Hematopoietic multipotent progenitor cell treated with erythropoietin and hydrocortisone succinate and interleukin-3 and kit ligand, for 6 days (in vitro differentiated cells): ENCODE measurements around the gene FSD1.
"Not testable (repeated sequence)": the region's sequence is repeated elsewhere in the genome, so short reads cannot be mapped to it uniquely, and the experiment has no call there.

Experiments used
- DNase-seq: peaks from one replicate; pipeline ENCODE4 v3.0.0-alpha.2; 2015

FSD1 gene

DNA sequence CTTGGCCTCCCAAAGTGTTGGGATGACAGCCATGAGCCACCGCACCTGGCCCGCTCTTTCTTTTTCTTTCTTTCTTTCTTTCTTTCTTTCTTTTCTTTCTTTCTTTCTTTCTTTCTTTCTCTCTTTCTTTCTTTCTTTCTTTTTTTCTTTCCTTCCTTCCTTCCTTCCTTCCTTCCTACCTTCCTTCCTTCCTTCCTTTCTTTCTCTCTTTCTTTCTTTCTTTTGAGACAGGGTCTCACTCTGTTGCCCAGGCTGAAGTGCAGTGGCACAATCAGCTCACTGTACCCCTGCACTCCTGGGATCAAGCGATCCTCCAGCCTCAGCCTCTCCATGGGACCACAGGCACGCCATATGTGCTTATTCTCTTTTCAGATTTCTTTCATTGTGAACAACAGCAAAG is 18.3 kb upstream of the FSD1 start:
- not testable (repeated sequence) for DNase-seq

DNA sequence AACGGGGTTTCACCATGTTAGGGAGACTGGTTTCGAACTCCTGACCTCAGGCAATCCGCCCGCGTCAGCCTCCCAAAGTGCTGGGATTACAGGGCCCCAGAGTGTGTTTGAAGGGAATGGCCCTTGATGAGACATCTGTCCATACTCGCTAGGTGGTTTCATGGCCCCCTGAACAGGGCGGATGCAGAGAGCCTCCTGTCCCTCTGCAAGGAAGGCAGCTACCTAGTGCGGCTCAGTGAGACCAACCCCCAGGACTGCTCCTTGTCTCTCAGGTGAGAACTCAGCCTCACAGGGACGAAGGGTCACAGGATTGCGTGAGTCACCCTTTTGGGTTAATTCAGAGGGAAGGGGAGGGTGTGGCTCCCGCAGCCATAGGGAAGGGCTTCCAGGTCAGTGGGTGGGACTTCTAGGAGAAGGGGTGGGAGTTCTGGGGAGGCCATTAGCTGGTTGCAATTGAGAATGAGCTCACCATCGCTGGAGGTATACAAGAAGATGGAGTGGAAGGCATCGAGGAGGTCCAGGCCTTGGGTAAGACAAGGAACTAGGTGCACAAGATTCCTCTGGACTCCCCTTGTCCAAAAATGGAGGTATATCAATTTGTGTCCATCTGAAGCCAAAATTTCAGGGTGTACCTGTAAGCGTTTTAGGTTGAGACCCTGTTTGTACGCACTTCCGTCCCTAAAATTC is 16.2 kb upstream of the FSD1 start:
- DNase-seq = no peak

GRCh38 chr19:4291184-4291732 is 13.1 kb upstream of the FSD1 start:
- no peak for DNase-seq

DNA sequence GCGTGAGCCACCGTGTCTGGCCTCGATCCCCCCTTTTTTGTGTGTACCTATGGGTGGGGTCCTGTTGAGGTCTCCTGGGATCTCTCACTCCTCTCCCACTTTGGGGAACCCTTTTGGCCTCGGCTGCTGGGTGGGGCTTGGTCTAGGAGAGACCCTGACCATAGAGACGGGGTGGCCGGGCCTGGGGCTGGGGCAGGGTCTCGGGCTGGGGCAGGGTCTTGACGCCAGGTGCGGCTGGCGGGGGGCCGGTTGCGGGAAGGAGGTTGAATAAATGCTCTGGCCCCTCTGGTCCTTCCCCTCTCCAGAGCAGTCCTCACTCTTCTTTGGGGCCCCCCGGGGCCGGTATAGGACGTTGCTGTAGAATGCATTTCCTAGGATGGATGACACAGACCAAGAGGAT is 11.9 kb upstream of the FSD1 start:
- DNase-seq = no peak

DNA sequence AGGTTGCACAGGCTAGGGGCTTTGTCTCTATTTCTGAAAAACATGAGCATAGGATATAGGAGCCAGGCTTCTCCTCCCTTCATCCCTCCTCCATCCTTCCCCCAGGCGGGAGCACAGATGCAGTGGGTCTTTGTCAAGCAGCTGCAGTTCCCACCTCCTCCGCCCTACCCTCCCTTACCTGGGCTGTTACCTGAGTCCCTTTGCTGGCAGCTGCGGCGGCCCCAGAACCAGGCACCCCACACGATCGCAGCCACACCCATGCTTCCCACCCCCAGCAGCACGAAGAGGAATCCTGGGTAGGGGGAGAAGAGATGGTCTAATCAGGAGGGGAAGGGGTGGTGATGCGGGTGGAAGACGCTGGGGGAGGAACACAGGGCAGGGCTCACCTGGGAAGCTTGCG is 10.0 kb upstream of the FSD1 start:
- no peak for DNase-seq

DNA sequence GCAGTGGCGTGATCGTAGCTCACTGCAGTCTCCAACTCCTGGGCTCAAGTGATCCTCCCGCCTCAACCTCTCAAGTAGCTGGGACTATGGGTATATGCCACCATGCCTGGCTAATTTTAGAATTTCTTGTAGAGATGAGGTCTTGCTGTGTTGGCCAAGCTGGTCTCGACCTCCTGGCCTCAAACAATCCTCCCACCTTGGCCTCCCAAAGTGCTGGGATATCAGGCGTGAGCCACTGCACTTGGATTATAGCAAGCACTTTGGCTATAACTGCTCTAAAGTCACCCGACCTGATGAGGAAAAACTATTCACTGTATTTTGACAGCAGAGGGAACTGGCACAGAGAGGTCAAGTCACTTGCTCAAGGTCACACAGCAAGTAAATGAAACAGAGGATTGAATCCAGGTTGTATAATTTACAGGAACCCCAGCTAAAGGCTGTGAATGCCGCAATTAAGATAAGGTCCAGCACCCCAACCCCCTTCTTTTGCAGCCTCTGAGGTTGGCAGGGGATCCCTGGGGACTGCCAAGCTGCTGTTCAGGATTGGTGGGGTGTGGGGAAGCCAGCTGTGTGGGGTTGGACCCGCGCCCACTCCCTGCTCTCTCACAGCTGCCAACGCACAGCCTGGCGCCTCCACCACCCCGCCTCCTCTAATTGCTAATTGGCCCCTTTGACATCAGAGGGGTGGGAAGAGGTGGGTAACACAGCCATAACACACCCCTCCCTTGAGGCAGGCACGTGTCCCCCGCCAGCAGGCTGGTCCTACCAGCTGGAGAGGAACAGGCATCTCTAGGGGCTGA is 8.2 kb upstream of the FSD1 start:
- peak; percentile 52 for DNase-seq

GRCh38 chr19:4297901-4298809 is 6.2 kb upstream of the FSD1 start:
- DNase-seq = no peak

DNA sequence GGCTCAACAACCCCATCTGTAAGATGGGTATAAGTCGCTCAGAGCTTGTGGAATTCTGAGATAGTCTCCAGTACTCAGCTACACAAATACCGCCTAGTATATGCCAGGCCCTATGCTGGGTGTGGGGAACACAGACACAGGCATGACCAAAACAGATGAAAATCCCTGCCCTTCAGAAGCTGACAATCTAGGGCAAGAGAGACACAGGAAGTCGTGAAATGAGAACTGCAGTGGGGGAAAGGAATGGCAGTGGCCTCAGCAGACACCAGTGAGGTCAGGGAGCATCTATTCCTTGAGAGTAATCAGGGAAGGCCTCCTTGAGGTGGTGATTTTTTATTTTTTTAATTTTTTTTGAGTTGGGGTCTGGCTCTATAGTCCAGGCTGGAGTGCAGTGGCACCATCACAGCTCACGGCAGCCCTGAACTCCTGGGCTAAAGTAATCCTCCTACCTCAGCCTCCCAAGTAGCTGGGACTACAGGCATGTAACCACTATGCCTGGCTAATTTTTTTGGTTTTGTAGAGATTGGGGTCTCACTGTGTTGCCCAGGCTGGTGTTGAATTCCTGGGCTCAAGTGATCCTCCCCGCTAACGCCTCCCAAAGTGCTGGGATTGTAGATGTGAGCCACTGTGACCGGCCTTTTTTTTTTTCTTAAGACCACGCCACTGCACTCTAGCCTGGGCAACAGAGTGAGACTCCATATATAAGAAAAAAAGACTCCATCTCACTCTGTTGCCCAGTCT is 5.4 kb upstream of the FSD1 start:
- DNase-seq = no peak

GRCh38 chr19:4300589-4300988 is 3.8 kb upstream of the FSD1 start:
- no peak for DNase-seq

GRCh38 chr19:4301590-4302242 is 2.7 kb upstream of the FSD1 start:
- DNase-seq = peak; percentile 23

GRCh38 chr19:4302243-4302640 is 2.2 kb upstream of the FSD1 start, which contains the start of gene TMIGD2:
Gene TMIGD2 (minus strand): TSS chr19:4302389. CDS start chr19:4302385, 4 bp downstream.
- DNase-seq = no peak

DNA sequence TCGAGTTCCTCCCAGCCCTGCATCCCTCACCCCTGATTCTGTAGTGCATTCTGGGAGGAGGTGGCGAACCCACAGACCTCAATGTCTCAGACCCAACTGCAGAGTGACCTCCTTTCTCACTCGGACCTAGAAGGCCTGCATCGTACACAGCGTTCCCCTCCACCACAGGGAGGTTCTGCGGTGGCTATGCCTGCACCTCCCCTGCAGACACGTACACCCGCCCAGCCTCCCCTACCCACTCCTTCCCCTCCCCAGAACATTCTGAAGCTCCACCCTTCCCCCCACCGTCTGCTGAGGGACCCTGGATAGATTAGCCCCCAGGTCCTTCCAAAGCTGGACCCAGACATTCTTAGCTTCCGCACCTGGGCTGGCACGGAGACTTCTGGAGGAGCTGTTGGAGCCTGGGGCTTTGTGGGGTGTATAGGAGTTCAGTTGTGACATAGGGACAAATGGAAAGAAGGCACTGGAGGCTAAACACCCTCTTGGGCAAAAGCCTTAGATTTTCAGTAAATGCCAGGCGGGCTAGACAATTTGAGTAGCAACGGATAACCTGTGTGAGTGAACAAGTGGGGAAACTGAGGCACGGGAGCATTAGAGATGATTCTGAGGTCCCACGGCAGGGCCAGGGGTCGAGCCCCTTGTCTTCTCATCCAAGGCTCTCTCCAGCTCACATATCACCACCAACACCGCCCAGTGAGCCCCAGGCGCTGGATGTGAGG is 420 bp upstream of the FSD1 start:
- DNase-seq = no peak

DNA sequence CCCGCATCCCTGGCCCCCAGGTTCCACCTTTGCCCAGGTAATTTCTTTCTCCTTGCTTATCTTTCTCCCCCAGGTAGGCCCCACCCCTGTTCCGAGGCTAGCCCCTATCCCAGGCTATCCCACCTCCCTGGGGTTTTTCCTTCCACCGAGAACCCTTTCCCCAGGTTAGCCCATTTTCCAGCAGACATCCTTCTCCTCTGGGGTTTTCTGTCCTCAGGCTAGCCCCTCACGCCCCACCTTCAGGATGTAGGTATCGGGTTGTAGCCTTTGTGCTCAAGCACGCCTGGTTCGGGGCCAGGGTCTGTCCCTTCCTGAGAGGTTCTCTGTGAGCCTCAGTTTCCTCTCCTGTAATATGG is 837 bp downstream of the FSD1 start:
- DNase-seq = no peak

GRCh38 chr19:4305659-4306058 is 1.3 kb downstream of the FSD1 start:
- no peak for DNase-seq

DNA sequence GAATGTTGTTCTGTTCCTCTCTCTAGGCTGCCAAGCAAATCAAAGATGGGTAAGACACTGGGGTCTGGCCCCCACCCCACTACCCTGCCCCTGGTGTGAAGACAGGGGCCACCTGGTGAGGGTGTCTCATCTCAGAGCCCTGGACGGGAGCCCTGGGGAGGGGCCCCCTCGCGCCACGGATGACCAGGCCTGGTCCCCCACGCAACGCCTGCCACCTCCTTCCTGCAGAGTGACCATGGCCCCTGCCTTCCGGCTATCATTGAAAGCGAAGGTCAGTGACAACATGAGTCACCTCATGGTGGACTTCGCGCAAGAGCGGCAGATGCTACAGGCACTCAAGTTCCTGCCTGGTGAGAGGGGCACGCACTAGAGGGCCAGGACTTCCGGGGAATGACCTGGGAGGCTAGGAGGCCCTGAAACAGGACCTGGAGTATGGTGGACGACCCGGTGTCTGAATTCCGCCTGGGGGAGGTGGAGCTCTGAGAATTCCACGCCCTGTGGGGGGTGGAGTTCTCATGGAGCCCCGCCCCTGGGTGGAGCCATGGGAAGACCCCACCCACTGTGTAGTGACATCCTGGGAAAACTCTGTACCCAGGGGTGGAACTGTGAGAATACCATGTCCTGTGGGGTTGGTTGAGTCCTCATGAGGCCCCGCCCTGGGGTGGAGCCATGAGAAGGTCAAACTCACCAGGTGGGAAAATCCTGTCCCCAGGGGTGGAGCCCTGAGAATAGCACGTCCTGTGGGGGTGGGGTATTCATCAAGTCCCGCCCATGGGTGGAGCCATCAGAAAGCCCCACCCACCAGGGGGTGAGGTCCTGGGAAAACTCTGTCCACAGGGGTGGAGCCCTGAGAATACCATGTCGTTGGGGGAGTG is 6.1 kb downstream of the FSD1 start:
- peak; percentile 41 for DNase-seq

GRCh38 chr19:4313847-4314490 is 9.6 kb downstream of the FSD1 start:
- DNase-seq = peak; percentile 42

- no peak for DNase-seq
Observed at GRCh38 chr19:4316956-4317355, 12.6 kb downstream of the FSD1 start.

- DNase-seq = no peak
Observed at GRCh38 chr19:4318460-4318859, 14.1 kb downstream of the FSD1 start.

GRCh38 chr19:4319067-4319718 is 14.8 kb downstream of the FSD1 start:
- DNase-seq = no peak
